Parathyroid adenoma (tissue), 2 donors: ENCODE data around the gene HPS5.

ENCODE experiments used
- H2AFZ ChIP-seq: fragments of 300-600 bp; sonication (generic); one replicate; pipeline ENCODE4 v1.7.0; 2017; ENCODE audit warnings: antibody characterized with exemption, mild to moderate bottlenecking
- H3K27ac ChIP-seq: fragments of 300-600 bp; sonication (generic); one replicate; pipeline ENCODE4 v1.7.0; 2017
- H3K27me3 ChIP-seq: fragments of 300-600 bp; sonication (generic); one replicate; pipeline ENCODE4 v1.7.0; 2017; ENCODE audit warnings: low read length; ENCODE audit not compliant: control insufficient read depth, insufficient read depth
- H3K36me3 ChIP-seq: fragments of 300-600 bp; sonication (generic); one replicate; pipeline ENCODE4 v1.7.0; 2017; ENCODE audit warnings: low read length; ENCODE audit not compliant: control insufficient read depth, insufficient read depth
- H3K4me1 ChIP-seq: fragments of 300-600 bp; sonication (generic); one replicate; pipeline ENCODE4 v1.7.0; 2017; ENCODE audit warnings: control low read depth
- H3K4me2 ChIP-seq: fragments of 300-600 bp; sonication (generic); one replicate; pipeline ENCODE4 v1.7.0; 2017; ENCODE audit warnings: low read length
- H3K4me3 ChIP-seq: fragments of 300-600 bp; sonication (generic); one replicate; pipeline ENCODE4 v1.7.0; 2017; ENCODE audit warnings: low read depth, low read length
- H3K79me2 ChIP-seq: fragments of 300-600 bp; sonication (generic); one replicate; pipeline ENCODE4 v1.7.0; 2017; ENCODE audit warnings: control low read depth
- H3K9ac ChIP-seq: fragments of 300-600 bp; sonication (generic); one replicate; pipeline ENCODE4 v1.7.0; 2017; ENCODE audit warnings: mild to moderate bottlenecking
- H3K9me3 ChIP-seq: fragments of 300-600 bp; sonication (generic); one replicate; pipeline ENCODE4 v1.7.0; 2017; ENCODE audit warnings: low read length; ENCODE audit not compliant: control insufficient read depth
- CTCF ChIP-seq: fragments of 300-600 bp; sonication (generic); IDR thresholded peaks from one replicate; pipeline ENCODE4 v1.7.0; 2017; ENCODE audit warnings: antibody characterized with exemption, mild to moderate bottlenecking
- donor health status: primary hyperparathyroidism.

HPS5 gene

GRCh38 chr11:18299721-18300120, 22.2 kb downstream of the HPS5 start:
- no peak overlapping the region for H3K4me2 ChIP-seq
- no peak overlapping the region for H3K9ac ChIP-seq
- no peaks in the 10 kb centered on the region for H3K4me1 ChIP-seq
- H2AFZ ChIP-seq: no peak overlapping the region
- no peaks in the 10 kb centered on the region for H3K27me3 ChIP-seq
- H3K4me3 ChIP-seq: no peak overlapping the region
- H3K79me2 ChIP-seq: no peaks in the 10 kb centered on the region
- no peaks in the 10 kb centered on the region for H3K36me3 ChIP-seq
- no peak for TF ChIP-seq CTCF
- H3K9me3 ChIP-seq: no peaks in the 10 kb centered on the region
- no peak overlapping the region for H3K27ac ChIP-seq

- Histone ChIP-seq H3K4me3 (no peak overlapping the region), H3K4me2 (no peak overlapping the region), H3K4me1 (no peaks in the 10 kb centered on the region), H2AFZ (no peak overlapping the region), H3K9me3 (no peaks in the 10 kb centered on the region), H3K9ac (no peak overlapping the region), H3K36me3 (no peaks in the 10 kb centered on the region), H3K27ac (no peak overlapping the region), H3K79me2 (no peaks in the 10 kb centered on the region), H3K27me3 (no peaks in the 10 kb centered on the region)
- TF ChIP-seq CTCF: no peak
These were observed 26.6 kb downstream of the HPS5 start for GRCh38 chr11:18295316-18295715.

GRCh38 chr11:18294862-18295261, 27.1 kb downstream of the HPS5 start:
- H3K27ac ChIP-seq: no peak overlapping the region
- no peaks in the 10 kb centered on the region for H3K36me3 ChIP-seq

GRCh38 chr11:18288911-18289310, 33.0 kb downstream of the HPS5 start:
- Histone ChIP-seq H2AFZ (no peak overlapping the region), H3K4me3 (no peak overlapping the region), H3K27me3 (no peaks in the 10 kb centered on the region), H3K4me2 (no peak overlapping the region), H3K9ac (no peak overlapping the region), H3K79me2 (no peaks in the 10 kb centered on the region), H3K4me1 (no peaks in the 10 kb centered on the region), H3K36me3 (no peaks in the 10 kb centered on the region), H3K9me3 (no peaks in the 10 kb centered on the region), H3K27ac (no peak overlapping the region)
- no peak for TF ChIP-seq CTCF

More at GRCh38 chr11:18294862-18295261, 27.1 kb downstream of the HPS5 start:
- Histone ChIP-seq H3K27me3 (no peaks in the 10 kb centered on the region), H3K4me3 (no peak overlapping the region), H3K9ac (no peak overlapping the region), H3K9me3 (no peaks in the 10 kb centered on the region), H3K4me2 (no peak overlapping the region), H3K4me1 (no peaks in the 10 kb centered on the region), H2AFZ (no peak overlapping the region), H3K79me2 (no peaks in the 10 kb centered on the region)
- TF ChIP-seq CTCF: no peak

- no peak overlapping the region for H3K4me2 ChIP-seq
- TF ChIP-seq CTCF: no peak
- H3K9ac ChIP-seq: no peak overlapping the region
- H3K27me3 ChIP-seq: no peaks in the 10 kb centered on the region
- H3K27ac ChIP-seq: no peak overlapping the region
- no peaks in the 10 kb centered on the region for H3K4me1 ChIP-seq
- H3K4me3 ChIP-seq: no peak overlapping the region
- no peaks in the 10 kb centered on the region for H3K79me2 ChIP-seq
- H2AFZ ChIP-seq: no peak overlapping the region
- no peaks in the 10 kb centered on the region for H3K36me3 ChIP-seq
- no peaks in the 10 kb centered on the region for H3K9me3 ChIP-seq
These were observed 36.1 kb downstream of the HPS5 start for GRCh38 chr11:18285841-18286240.
